ENCODE measurements around the gene LRRC4C.
"Not testable (repeated sequence)": the region's sequence is repeated elsewhere in the genome, so short reads cannot be mapped to it uniquely, and the experiment has no call there.

Gene LRRC4C

GRCh38 chr11:40203606-40204005 lies 1255.8 kb downstream of the LRRC4C start:
- no peak for DNase-seq

GRCh38 chr11:40202589-40203270 lies 1256.7 kb downstream of the LRRC4C start:
- DNase-seq: no peak

- DNase-seq: not testable (repeated sequence)
Measured at GRCh38 chr11:40192590-40192989, 1266.9 kb downstream of the LRRC4C start.

- DNase-seq: no peak
Measured at GRCh38 chr11:40190294-40190693, 1269.2 kb downstream of the LRRC4C start.

- no peak for DNase-seq
Measured at GRCh38 chr11:40188848-40189247, 1270.6 kb downstream of the LRRC4C start.

- no peak for DNase-seq
Measured at GRCh38 chr11:40187295-40187694, 1272.2 kb downstream of the LRRC4C start.

GRCh38 chr11:40186437-40187263 lies 1272.8 kb downstream of the LRRC4C start:
- no peak for DNase-seq

GRCh38 chr11:40185793-40186192 lies 1273.7 kb downstream of the LRRC4C start:
- no peak for DNase-seq

GRCh38 chr11:40183073-40184064 lies 1276.1 kb downstream of the LRRC4C start:
- no peak for DNase-seq

GRCh38 chr11:40179541-40179940 lies 1279.9 kb downstream of the LRRC4C start:
- DNase-seq: no peak

GRCh38 chr11:40178470-40178869 lies 1281.0 kb downstream of the LRRC4C start:
- no peak for DNase-seq

- no peak for DNase-seq
Measured at GRCh38 chr11:40175980-40176379, 1283.5 kb downstream of the LRRC4C start.

GRCh38 chr11:40170078-40170477 lies 1289.4 kb downstream of the LRRC4C start:
- no peak for DNase-seq

- no peak for DNase-seq
Measured at GRCh38 chr11:40168414-40168813, 1291.0 kb downstream of the LRRC4C start.

GRCh38 chr11:40167805-40168204 lies 1291.6 kb downstream of the LRRC4C start:
- not testable (repeated sequence) for DNase-seq

- DNase-seq: no peak
Measured at GRCh38 chr11:40166892-40167291, 1292.6 kb downstream of the LRRC4C start.

GRCh38 chr11:40162901-40163883 lies 1296.3 kb downstream of the LRRC4C start:
- no peak for DNase-seq

GRCh38 chr11:40161854-40162410 lies 1297.5 kb downstream of the LRRC4C start:
- DNase-seq: no peak

- no peak for DNase-seq
Measured at GRCh38 chr11:40160418-40160817, 1299.0 kb downstream of the LRRC4C start.

GRCh38 chr11:40149721-40150120 lies 1309.7 kb downstream of the LRRC4C start:
- no peak for DNase-seq

GRCh38 chr11:40140560-40140959 lies 1318.9 kb downstream of the LRRC4C start:
- DNase-seq: no peak

Measured in MV-4-11 (cell line).